ENCODE data around the gene ANXA8. TPM values are rescaled to one million over a fixed set of nuclear protein-coding genes. Genes with fewer than 3 reads are reported as not detected.
"Not testable (repeated sequence)": the region's sequence is repeated elsewhere in the genome, so short reads cannot be mapped to it uniquely, and the experiment has no call there.

Gene ANXA8
- total RNA-seq, 1 donor from 2014 or later = not detected

GRCh38 chr10:47462577-47463358 lies 21.1 kb downstream of the ANXA8 start:
- not testable (repeated sequence) for DNase-seq (ENCODE audit: low read depth, low spot score)

- not testable (repeated sequence) for DNase-seq (ENCODE audit: low read depth, low spot score)
Observed at GRCh38 chr10:47461261-47461687, 22.6 kb downstream of the ANXA8 start.

GRCh38 chr10:47458466-47459154 lies 25.3 kb downstream of the ANXA8 start:
- DNase-seq (ENCODE audit: low read depth, low spot score) = no peak

DNA sequence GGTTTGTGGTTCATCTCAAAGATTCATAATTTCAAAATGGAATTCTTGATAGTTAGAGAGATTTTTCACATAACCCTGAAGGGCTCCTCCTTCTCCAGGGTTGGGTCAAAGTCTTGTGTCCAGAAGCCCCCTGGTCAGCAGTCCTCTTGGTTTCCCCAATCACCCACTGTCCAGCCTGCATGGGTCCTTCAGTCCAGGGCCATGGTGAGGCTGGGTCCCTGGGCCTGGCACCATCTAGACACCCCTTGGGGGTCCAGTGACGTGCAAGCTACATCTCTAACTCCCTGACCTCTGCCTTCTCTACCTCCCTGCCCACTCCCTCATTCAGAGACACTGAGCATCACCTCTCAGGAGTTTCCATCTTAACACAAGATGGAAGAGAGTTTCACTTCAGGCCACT lies 26.1 kb downstream of the ANXA8 start:
- DNase-seq (ENCODE audit: low read depth, low spot score) = no peak

DNA sequence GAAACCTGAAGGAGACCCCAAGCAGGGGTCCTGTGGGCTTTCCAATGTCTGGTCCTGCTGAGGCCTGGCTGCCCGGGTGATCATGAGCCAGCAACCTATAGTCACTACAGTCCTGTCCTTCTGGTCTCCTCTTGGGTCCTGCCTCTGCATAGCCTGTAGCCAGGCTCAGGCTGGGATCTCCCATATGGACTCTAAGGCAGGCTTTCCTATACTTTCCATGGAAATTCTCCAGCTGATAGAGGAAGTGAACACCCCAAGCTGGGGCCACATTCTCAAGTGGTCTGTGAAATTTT lies 26.4 kb downstream of the ANXA8 start:
- no peak for DNase-seq (ENCODE audit: low read depth, low spot score)

DNA sequence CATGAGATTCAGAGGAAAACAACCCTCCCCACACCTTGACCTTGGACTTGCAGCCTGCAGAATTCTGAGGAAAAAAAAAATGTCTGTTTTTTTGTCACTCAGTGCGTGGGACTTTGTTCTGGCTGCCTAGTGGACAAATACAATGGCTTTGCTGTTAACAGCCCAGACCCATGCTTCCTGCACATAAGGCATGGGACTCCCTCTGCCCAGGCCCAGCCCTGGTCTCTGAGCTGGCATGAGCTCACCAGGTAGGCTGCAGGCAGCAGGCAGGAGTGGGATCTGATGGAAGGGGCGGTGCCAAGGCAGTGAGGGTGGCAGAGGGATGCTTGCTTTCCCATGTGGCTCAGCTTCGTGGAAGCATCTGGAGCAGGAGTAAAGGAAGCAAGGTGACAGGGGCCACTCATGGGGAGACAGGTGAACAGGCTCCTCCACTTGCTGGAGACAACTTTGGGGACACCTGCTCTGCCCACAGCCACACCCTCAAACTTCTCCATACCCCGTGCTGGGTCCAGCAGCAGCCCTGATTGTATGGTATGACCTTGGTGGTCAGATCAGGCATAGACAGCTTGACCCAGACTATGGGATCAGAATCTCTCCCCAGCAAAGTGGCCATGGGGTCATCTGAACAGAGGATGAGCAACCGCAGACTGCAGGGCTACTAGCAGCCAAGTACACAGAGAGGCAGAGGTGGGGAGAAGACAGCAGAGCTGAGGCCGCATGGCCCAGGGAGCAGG lies 27.0 kb downstream of the ANXA8 start:
- no peak for DNase-seq (ENCODE audit: low read depth, low spot score)

GRCh38 chr10:47456079-47456785 lies 27.7 kb downstream of the ANXA8 start:
- no peak for DNase-seq (ENCODE audit: low read depth, low spot score)

GRCh38 chr10:47455350-47456078 lies 28.4 kb downstream of the ANXA8 start:
- DNase-seq (ENCODE audit: low read depth, low spot score) = not testable (repeated sequence)

GRCh38 chr10:47454780-47455058 lies 29.2 kb downstream of the ANXA8 start:
- no peak for DNase-seq (ENCODE audit: low read depth, low spot score)

- no peak for DNase-seq (ENCODE audit: low read depth, low spot score)
Observed at GRCh38 chr10:47454008-47454779, 29.7 kb downstream of the ANXA8 start.

- no peak for DNase-seq (ENCODE audit: low read depth, low spot score)
Observed at GRCh38 chr10:47453141-47454007, 30.5 kb downstream of the ANXA8 start.

DNA sequence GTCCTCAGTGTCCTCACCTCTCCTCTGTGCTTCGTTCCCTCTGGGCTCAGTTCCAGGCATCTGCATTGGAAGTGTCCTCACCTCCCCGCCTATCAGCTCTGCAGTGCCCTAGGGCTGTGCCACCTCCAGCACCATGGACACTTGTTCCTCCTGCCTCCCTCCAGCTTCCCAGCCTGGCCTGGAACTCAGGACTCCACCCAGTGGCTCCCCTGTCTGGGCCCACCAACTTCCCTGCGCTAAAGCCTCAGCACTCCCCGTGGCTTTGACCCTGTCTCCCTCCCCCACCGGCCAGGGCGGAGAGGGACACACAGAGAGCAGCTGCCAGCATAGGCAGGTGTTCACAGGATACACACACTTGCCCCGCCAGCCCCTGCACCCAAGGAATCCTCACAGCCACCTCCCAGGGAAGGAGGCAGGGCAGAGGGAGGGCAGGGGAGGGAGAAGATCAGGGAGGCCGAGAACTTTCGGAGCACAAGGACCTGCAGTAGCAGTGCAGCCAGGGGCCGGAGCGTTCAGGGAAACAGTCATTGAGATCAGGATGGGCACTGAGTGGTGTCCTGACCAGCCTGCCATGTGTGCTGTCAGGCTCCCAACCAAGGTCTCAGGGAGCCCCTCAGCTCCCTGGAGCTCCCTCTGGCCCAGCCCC lies 31.3 kb downstream of the ANXA8 start:
- DNase-seq (ENCODE audit: low read depth, low spot score) = no peak

DNA sequence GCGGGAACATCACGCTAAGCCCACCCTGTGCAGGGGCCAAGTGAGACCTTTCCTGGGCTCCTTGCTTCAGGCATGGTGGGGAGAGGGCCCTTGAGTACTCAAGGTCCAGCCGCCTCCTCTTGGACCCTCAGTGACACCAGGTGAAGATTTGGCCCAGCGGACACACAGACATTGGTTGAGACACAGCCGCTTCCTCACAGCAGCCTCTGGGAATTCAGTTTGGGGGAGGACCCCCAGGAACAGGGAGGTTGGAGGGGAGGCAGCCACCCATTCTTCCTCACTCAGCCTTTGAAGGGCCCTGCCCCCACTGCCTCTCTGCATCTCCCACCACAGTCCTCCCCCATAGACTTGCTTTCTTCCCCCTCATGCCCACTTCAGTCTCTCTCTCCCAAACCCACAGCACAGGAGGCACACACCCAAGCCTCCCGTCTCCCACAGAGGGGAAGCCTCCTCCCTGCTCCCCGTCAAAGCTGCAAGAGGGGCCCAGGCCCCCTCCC lies 31.9 kb downstream of the ANXA8 start:
- DNase-seq (ENCODE audit: low read depth, low spot score) = no peak

GRCh38 chr10:47451273-47451997 lies 32.5 kb downstream of the ANXA8 start:
- no peak for DNase-seq (ENCODE audit: low read depth, low spot score)

- DNase-seq (ENCODE audit: low read depth, low spot score) = no peak
Observed at GRCh38 chr10:47450442-47450841, 33.5 kb downstream of the ANXA8 start.

DNA sequence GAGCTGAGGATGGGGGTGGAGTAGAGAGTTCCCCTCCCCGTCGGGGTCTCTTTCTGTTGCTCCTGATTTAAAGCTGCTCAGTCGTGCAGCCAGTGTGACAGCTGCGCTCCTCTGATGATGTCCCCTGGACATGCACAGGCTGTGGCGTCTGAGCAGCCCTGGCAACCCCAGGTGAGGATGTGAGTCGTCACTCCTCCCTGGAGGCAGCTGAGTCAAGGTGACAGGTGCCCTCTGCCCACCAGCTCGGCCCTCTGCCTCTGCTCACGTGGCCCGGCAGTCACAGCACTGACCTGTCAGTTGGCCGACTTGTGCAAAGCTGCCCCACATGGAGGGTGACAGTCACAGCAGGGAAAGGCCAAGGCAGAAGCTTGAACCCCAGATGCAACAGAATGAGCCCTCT lies 33.9 kb downstream of the ANXA8 start:
- no peak for DNase-seq (ENCODE audit: low read depth, low spot score)

GRCh38 chr10:47449102-47449978 lies 34.6 kb downstream of the ANXA8 start:
- DNase-seq (ENCODE audit: low read depth, low spot score) = no peak

Data from pulmonary artery endothelial cell (primary cell).